ENCODE data around the gene CRADD.
"Not testable (repeated sequence)": the region's sequence is repeated elsewhere in the genome, so short reads cannot be mapped to it uniquely, and the experiment has no call there.

CRADD gene

GRCh38 chr12:93708952-93709351 lies 31.8 kb downstream of the CRADD start:
- no peak for DNase-seq

DNA sequence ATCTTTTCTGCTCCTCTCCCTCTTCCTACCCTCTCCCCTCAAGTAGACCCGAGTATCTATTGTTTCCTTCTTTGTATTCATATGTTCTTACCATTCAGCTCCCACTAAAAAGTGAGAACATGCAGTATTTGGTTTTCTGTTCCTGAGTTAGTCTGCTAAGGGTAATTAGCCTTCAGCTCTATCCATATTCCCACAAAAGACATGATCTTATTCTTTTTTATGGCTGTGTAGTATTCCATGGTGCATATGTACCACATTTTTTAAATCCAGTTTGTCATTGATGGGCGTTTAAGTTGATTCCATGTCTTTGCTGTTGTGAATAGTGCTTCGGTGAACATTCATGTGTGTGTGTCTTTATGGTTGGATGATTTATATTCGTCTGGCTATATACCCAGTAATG lies 32.2 kb downstream of the CRADD start:
- DNase-seq, result no peak

GRCh38 chr12:93710574-93710926 lies 33.4 kb downstream of the CRADD start:
- no peak for DNase-seq

GRCh38 chr12:93711502-93711901 lies 34.3 kb downstream of the CRADD start:
- DNase-seq, result not testable (repeated sequence)

DNA sequence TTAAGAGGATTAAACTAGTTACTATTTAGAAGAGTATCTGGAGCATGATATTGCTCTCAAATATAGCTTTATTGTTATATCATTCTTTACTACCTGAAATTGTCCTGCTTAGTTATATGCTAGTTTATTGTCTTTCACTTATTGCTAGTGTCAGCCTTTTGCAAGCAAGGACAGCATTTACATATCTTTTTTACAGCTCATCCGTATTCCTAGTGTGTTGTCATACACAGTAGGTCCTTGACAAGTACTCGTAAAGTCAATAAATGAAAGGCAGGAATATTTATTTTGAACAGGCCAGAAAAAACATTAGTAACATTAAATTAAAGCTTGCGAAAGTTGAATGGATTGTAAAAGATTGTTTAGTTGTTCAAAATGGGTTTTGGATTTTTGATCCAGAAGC lies 35.0 kb downstream of the CRADD start:
- DNase-seq, result no peak

DNA sequence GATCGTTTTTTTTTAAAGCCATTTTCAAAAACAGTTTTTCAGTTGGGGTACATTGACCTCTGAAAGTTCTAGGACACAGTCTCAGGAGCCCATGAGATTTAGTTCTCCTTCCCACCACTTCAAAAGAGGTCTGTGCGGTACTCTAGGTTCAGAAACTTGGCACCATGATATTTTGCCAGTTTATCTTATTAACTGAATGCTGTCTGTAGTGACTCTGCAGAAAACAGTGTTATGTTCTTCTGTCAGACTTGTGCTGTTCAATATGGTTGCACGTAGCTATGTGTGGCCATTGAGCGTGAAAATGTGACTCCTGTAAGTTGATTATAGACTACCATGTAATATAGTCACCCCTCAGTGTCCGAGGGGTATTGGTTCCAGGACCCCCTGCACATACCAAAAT lies 35.9 kb downstream of the CRADD start:
- no peak for DNase-seq

GRCh38 chr12:93713800-93714199 lies 36.6 kb downstream of the CRADD start:
- no peak for DNase-seq

DNA sequence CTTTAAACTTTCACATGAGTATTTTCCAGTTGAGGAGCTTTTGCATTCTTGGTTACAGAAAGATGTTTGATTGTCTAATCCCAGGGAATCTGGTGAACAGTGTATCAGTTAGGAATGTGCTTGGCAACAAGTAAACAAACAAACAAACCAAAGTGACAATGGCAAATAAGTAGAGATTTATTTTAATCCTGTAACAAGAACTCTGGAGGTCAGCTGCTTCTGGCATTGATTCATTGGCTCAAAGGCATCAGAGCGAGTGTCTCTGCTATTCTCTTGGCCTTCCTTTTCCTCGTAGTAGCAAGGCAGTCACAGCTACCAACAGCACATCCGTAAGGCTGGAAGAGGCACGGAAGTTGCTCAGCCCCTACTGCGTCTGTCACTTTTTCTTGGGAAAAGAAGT lies 37.2 kb downstream of the CRADD start:
- no peak for DNase-seq

- DNase-seq, result no peak
Measured at GRCh38 chr12:93719710-93720109, 42.5 kb downstream of the CRADD start.

DNA sequence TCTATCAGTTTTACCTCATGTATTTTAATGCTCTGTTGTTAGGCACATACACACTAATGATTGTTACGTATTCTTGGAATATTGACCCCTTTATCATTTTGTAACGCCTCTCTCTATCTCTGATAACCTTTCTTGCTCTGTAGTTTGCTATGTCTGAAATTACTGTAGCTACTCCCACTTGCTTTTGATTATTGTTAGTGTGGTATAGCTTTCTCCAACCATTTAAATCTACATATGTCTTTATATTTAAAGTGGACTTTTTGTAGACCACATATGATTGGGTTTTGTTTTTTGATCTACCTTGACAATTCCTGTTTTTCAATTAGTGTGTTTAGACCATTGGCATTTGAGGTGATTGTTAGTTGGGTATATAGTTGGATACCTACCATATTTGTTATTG lies 43.4 kb downstream of the CRADD start:
- DNase-seq, result no peak

GRCh38 chr12:93722179-93722578 lies 45.0 kb downstream of the CRADD start:
- DNase-seq, result no peak

GRCh38 chr12:93722835-93723567 lies 45.8 kb downstream of the CRADD start:
- DNase-seq, result no peak

- no peak for DNase-seq
Measured at GRCh38 chr12:93723568-93723930, 46.4 kb downstream of the CRADD start.

DNA sequence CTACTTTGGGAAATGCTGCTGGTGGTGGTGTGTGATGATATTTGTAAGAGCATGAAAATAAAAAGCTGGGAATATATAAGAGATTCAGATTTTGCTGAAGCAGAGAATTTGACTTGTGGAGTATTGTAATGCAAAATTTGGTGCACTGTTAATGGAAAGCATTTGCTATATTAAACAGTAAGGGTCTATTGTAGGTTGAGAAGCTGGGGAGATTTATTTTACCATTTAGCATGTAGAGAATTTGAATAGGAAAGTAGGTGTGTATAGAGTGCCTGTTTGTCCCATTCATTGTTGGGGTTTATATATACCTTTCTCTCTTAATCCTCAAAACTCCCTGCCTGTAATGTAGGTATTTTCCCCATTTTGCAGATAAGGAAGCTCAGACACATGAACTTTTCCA lies 48.4 kb downstream of the CRADD start:
- no peak for DNase-seq

DNA sequence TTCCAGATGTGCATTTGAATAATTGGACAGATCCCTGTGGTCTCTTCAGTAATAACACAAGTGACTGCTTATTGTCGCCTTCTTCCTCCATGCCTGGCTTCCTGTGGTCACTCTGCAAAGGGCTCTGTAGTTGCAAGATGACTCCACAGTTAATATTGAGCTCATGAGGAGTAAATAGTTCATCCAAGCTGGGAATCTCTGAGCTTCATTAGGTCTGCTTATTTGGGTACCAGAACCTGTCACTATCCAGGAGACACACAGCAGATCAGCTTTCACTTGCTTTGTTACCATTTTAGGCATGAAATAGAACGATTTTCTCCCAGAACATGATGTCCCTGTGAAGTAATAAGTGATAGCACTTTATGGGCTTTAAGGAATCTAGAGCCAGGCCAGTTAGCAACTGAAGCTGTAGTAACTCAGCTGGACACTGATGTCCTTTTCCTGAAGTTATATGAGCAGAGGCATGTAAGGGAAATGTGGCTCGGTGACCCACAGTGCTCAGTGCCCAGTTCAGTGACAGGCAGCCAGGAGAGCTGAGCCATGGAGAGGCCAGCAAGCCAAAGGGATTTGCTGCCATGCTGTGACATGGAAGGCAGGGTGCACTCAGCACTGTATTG lies 50.1 kb downstream of the CRADD start:
- no peak for DNase-seq

- no peak for DNase-seq
Measured at GRCh38 chr12:93727911-93728310, 50.7 kb downstream of the CRADD start.

DNA sequence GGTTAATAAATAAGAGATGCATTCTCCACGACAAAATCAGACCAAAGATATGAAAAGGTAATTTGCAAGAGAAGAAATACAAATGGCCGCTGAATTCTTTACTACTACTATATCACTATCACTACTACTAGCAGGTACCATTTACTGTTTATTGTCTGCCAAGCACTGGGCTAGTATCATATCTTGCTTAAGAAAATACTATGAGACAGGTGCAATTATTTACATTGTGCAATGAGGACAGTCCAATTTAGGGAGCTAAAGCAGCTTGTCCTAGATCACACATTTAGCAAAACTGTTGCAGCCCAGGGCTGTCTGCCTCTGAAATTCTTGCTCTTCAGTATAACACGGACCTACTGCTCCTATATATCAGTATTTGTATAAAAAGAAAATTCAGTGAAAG lies 52.8 kb downstream of the CRADD start:
- no peak for DNase-seq

GRCh38 chr12:93733358-93733757 lies 56.2 kb downstream of the CRADD start:
- no peak for DNase-seq

GRCh38 chr12:93733928-93734327 lies 56.8 kb downstream of the CRADD start:
- no peak for DNase-seq

DNA sequence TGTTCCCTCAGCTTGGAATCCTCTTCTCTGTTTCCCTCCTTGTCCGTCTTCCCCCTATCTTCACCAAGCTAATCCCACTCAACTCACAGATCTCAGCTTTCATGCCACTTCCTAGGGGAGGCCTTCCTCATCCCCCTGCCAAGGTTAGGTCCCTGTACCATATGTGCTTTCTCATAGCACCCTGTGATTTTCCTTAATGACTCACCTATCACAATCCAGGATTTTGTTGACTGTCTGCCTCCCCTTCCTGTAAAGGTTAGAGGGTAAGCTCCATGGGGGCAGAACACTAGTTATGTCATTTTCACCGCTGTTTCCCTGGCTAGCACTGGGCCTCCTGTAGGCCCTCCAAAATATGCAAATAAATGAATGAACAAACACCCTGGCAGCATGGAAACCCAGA lies 57.6 kb downstream of the CRADD start:
- no peak for DNase-seq

DNA sequence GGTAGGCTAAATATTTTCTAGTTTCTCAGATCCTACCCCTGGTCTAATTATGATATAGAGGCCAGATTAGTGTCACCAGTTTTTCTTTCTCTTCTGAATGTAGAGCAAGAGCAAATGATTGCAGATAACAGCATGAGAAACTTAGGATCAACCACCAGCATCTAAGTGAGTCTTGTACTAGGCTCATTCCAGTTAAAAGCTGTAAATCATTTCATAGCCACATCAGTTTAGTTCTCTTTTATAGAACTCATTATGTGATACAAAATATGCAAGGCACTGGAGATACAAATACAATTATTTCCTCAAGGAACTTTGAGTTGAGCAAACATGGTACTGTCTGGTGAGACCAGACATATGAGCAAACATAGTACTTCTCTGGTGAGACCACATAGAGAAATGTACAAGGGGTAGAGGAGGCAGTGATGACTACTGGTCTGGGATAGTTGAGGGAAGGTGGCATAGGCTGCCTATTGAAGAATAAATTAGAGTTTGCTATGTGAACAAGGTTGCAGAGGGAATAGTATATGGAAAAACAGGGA lies 59.5 kb downstream of the CRADD start:
- DNase-seq, result no peak

- DNase-seq, result no peak
Measured at GRCh38 chr12:93737457-93738198, 60.5 kb downstream of the CRADD start.

DNA sequence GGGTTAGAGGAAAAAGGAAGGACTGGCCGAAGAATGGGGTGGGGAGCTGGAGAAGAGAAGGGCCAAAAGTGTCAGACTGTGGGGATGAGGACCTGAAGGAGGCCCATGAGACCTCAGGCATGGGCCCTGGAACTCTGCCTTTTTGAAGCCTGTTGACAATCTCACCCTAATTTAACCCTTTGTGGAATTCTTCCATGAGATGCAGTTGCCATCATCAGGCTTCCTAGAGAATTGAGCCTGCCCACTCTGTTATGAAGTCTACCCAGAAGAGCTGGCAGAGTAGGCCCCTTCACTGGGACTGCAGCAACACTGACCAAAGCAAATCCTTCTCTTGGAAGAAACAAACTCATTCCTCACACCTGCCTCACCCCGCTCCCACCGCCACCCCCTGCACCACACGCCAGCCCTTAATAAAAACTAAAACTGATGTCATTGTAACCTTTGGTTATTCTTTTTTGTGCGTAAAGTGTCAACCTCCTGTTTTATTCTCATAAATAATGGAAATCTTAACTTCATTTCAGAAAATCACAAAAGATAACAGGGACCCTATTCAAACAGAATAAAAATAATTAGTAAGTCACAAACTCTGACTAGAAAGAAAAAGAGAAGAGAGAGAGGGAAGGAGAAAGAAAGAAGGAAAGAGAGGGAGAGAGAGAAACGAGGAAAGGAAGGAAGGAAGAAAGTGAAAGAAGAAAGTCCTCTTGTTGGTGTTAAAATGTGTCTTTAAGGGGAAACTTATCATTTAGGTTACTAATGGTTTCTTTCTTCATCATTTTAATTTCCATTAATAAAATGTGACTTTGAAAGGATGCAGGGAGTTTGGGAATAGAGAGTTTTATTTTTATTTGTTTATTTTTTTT lies 61.3 kb downstream of the CRADD start:
- no peak for DNase-seq

All from central memory CD4-positive, alpha-beta T cell (primary cell).